CD4-positive, alpha-beta T cell treated with Interleukin-6 at 100 ng/mL for 8 hours (primary cell): ENCODE measurements around the gene IL1RAP.
"Not testable (repeated sequence)": the region's sequence is repeated elsewhere in the genome, so short reads cannot be mapped to it uniquely, and the experiment has no call there.

Experiments used
- DNase-seq: peaks from one replicate; pipeline ENCODE4 v3.0.0-alpha.2; 2020; ENCODE audit warnings: mixed read lengths, low spot score

The IL1RAP gene

GRCh38 chr3:190673148-190673547, 159.3 kb downstream of the IL1RAP start:
- no peak for DNase-seq

GRCh38 chr3:190676481-190676880, 162.6 kb downstream of the IL1RAP start:
- no peak for DNase-seq

- DNase-seq, result no peak
These were observed 163.1 kb downstream of the IL1RAP start for GRCh38 chr3:190677001-190677400.

DNA sequence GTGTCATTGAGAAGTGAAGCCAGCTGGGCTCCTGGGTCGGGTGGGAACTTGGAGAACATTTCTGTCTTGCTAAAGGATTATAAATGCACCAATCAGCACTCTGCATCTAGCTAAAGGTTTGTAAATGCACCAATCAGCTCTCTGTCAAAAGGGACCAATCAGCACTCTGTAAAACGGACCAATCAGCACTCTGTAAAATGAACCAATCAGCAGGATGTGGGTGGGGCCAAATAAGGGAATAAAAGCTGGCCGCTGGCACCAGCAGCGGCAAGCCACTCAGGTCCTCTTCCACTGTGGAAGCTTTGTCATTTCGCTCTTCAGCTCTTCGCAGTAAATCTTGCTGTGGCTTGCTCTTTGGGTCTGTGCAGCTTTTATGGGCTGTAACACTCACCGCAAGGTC, 164.0 kb downstream of the IL1RAP start:
- DNase-seq, result not testable (repeated sequence)

DNA sequence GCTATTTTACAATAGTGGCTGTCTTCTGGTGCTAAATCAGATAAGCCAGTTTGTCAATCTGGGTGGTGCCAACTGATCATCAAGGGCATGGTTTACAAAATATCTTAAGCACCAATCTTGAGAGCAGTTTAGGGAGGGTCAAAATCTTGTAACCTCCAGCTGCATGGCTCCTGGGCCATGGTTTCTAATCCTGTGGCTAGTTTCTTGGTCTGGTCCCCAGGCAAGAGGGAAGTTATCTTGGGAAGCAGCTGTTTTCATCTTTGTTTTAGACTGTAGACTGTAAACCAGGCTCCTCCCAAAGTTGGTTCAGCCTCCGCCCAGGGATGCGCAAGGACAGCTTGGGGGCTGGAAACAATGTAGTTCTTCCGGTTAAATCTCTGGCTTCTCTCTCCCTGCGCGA, 166.8 kb downstream of the IL1RAP start:
- DNase-seq, result no peak

GRCh38 chr3:190684776-190685175, 170.9 kb downstream of the IL1RAP start:
- no peak for DNase-seq

GRCh38 chr3:190686011-190686410, 172.1 kb downstream of the IL1RAP start:
- no peak for DNase-seq

GRCh38 chr3:190690246-190690645, 176.4 kb downstream of the IL1RAP start:
- no peak for DNase-seq

GRCh38 chr3:190692256-190692655, 178.4 kb downstream of the IL1RAP start:
- no peak for DNase-seq

- DNase-seq, result no peak
These were observed 180.6 kb downstream of the IL1RAP start for GRCh38 chr3:190694335-190695001.

- DNase-seq, result no peak
These were observed 181.3 kb downstream of the IL1RAP start for GRCh38 chr3:190695225-190695624.

DNA sequence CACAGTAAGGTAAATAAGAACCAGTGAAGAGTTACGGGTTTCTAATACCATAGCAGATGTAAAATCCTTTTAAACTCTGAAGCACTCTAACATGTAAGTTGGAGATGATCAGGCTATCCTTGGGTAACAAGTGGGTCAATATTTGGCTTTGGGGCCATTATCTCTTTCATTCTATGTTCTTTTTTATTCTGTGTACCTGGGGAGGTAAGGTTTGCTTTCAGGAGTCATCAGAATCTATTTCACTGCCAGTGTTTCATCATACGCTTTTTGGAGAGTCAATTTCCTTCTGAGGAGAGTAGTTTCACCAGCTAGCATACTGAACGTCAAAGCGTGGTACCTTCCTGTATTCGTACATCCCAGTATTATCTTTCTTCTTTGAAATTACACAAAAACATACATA, 182.1 kb downstream of the IL1RAP start:
- DNase-seq, result no peak

DNA sequence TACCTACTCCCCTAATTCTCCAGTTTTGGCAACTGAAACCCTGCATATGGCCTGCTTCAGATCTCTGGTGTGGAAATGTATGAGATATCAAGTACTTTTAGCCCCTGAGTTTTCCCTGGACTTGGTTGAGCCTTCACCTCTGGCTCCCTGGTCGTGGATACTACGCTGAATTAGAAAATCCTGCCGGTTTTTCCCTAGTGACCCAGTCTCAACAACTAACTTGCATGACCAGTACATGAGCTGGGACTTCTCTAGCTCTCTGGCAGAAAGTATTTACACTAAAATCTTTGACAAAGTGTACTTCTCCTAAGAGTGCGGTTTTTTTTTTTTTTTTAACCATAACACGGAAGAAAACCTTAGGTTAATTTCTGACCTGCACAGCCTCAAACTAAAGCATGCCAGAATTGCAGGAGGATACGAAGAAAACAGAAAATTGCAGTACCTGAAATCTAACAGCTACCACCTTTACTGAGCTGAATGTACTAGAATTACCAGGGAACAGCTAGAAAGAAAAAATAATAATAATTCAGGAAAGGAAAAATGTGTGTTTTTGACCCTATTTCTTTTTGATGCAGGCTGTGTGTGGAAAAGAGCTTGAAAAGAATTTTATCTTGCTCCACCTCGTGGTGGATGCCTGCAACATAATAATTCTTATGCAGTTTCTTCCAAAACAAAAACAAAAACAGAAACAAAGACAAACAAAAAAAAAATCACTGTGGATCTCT, 183.1 kb downstream of the IL1RAP start:
- DNase-seq, result no peak

GRCh38 chr3:190697502-190697830, 183.6 kb downstream of the IL1RAP start:
- DNase-seq, result no peak

- DNase-seq, result no peak
These were observed 184.0 kb downstream of the IL1RAP start for GRCh38 chr3:190697901-190698300.

GRCh38 chr3:190699776-190700175, 185.9 kb downstream of the IL1RAP start:
- DNase-seq, result no peak

DNA sequence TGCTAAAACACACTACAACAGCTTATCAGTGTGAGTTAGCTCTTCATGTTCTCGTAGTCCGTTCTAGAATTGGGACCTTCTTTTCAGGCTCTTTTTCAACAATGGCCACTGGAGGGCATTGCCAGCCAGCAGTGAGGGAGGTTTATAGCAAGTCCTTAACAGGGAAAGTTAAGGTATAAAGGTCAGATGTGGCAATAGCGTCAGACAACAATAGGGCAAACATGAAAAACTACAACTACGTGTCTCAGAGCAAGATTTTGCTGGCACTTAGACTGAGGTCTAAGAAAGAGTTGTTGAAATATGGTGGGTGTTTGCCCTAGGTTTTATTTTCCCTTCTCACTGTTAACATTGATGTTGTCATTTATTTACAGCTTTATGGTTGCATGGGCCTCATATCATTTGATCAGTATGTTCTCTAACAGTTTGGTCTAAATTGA, 187.2 kb downstream of the IL1RAP start:
- DNase-seq, result no peak

GRCh38 chr3:190706582-190706981, 192.7 kb downstream of the IL1RAP start:
- DNase-seq, result no peak
